Measurements from ENCODE around the gene CDKN1A.

The CDKN1A gene

GRCh38 chr6:36656441-36656840 is 22.1 kb upstream of the CDKN1A start:
- no peak for DNase-seq (ENCODE audit: low read depth)

GRCh38 chr6:36657271-36657670 is 21.2 kb upstream of the CDKN1A start:
- no peak for DNase-seq (ENCODE audit: low read depth)

- no peak for DNase-seq (ENCODE audit: low read depth)
Measured at GRCh38 chr6:36657942-36658544, 20.5 kb upstream of the CDKN1A start.

- DNase-seq (ENCODE audit: low read depth): no peak
Measured at GRCh38 chr6:36659271-36659670, 19.2 kb upstream of the CDKN1A start.

GRCh38 chr6:36660771-36661471 is 17.6 kb upstream of the CDKN1A start:
- DNase-seq (ENCODE audit: low read depth): no peak

- DNase-seq (ENCODE audit: low read depth): no peak
Measured at GRCh38 chr6:36662380-36662779, 16.1 kb upstream of the CDKN1A start.

- DNase-seq (ENCODE audit: low read depth): no peak
Measured at GRCh38 chr6:36662827-36663256, 15.7 kb upstream of the CDKN1A start.

GRCh38 chr6:36663504-36664446 is 14.7 kb upstream of the CDKN1A start:
- no peak for DNase-seq (ENCODE audit: low read depth)

- no peak for DNase-seq (ENCODE audit: low read depth)
Measured at GRCh38 chr6:36665180-36665579, 13.3 kb upstream of the CDKN1A start.

- DNase-seq (ENCODE audit: low read depth): no peak
Measured at GRCh38 chr6:36666287-36666686, 12.2 kb upstream of the CDKN1A start.

GRCh38 chr6:36666826-36667591 is 11.5 kb upstream of the CDKN1A start:
- DNase-seq (ENCODE audit: low read depth): no peak

GRCh38 chr6:36668591-36668990 is 9.9 kb upstream of the CDKN1A start:
- DNase-seq (ENCODE audit: low read depth): no peak

- no peak for DNase-seq (ENCODE audit: low read depth)
Measured at GRCh38 chr6:36669002-36669401, 9.5 kb upstream of the CDKN1A start.

- DNase-seq (ENCODE audit: low read depth): no peak
Measured at GRCh38 chr6:36670271-36670670, 8.2 kb upstream of the CDKN1A start.

- DNase-seq (ENCODE audit: low read depth): no peak
Measured at GRCh38 chr6:36671687-36672375, 6.7 kb upstream of the CDKN1A start.

GRCh38 chr6:36673882-36674281 is 4.6 kb upstream of the CDKN1A start:
- no peak for DNase-seq (ENCODE audit: low read depth)

GRCh38 chr6:36674942-36675341 is 3.6 kb upstream of the CDKN1A start:
- no peak for DNase-seq (ENCODE audit: low read depth)

GRCh38 chr6:36676141-36677058 is 2.1 kb upstream of the CDKN1A start:
- no peak for DNase-seq (ENCODE audit: low read depth)

- DNase-seq (ENCODE audit: low read depth): no peak
Measured at GRCh38 chr6:36677059-36677749, 1.3 kb upstream of the CDKN1A start.
